Measurements from ENCODE around the gene MOK.

Gene MOK

DNA sequence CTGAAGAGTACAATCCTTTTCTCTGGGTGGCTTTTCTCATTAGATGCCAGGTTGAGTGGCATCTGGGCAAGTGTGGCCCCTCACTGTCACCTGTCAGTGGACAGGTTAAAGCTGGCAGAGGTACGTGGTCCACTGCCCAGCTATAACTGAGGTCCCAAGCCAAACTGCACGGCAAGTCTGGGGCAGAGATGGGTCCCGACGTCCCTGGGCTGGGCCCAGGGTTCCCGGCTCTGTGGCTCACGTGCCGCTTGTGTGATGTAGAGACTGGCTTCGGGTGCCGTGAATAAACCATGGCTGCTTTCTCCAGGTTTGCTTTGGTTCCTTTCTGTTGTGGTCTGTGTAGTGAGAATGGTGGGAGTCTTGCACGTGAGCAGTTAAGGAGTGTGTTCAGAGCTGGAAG is 87.6 kb downstream of the MOK start:
- no peak overlapping the region for H3K4me2 ChIP-seq (ENCODE audit: low read depth, low read length)
- no peak overlapping the region for H3K27ac ChIP-seq (ENCODE audit: low read length)
- H3K9me3 ChIP-seq (replicated peaks; ENCODE audit: insufficient read depth, low read length) = no peaks in the 10 kb centered on the region
- no peaks in the 10 kb centered on the region for H3F3A ChIP-seq (ENCODE audit: insufficient read depth, low read length)
- TF ChIP-seq EZH2phosphoT487 (IDR thresholded peaks at IDR 0.05; ENCODE audit: low read length) (no peak), CTCF (IDR thresholded peaks at IDR 0.05; ENCODE audit: low read length) (no peak), EZH2 (optimal IDR thresholded peaks at IDR 0.05; ENCODE audit: low read depth, low read length) (no peak)
- no peak overlapping the region for H3K4me3 ChIP-seq (ENCODE audit: low read length)
- H3K79me2 ChIP-seq (ENCODE audit: low read length) = no peaks in the 10 kb centered on the region
- no peaks in the 10 kb centered on the region for H3K36me3 ChIP-seq (replicated peaks; ENCODE audit: insufficient read depth, low read length)
- no peaks in the 10 kb centered on the region for H3K4me1 ChIP-seq (ENCODE audit: low read length)
- H3K27me3 ChIP-seq (replicated peaks; ENCODE audit: insufficient read depth, low read length) = no peaks in the 10 kb centered on the region
- DNase-seq = no peak
- no peaks in the 10 kb centered on the region for H4K20me1 ChIP-seq (ENCODE audit: insufficient read depth, low read length)
- H2AFZ ChIP-seq (ENCODE audit: low read length) = no peak overlapping the region
- H3K9me2 ChIP-seq (replicated peaks; ENCODE audit: insufficient read depth, low read length) = no peaks in the 10 kb centered on the region
- no peak overlapping the region for H3K9ac ChIP-seq (ENCODE audit: low read length)

- Histone ChIP-seq H3K79me2 (ENCODE audit: low read length) (no peaks in the 10 kb centered on the region), H3K4me2 (ENCODE audit: low read depth, low read length) (no peak overlapping the region), H3K9me3 (replicated peaks; ENCODE audit: insufficient read depth, low read length) (no peaks in the 10 kb centered on the region), H3K9me2 (replicated peaks; ENCODE audit: insufficient read depth, low read length) (no peaks in the 10 kb centered on the region), H2AFZ (ENCODE audit: low read length) (no peak overlapping the region), H3F3A (ENCODE audit: insufficient read depth, low read length) (no peaks in the 10 kb centered on the region), H3K27me3 (replicated peaks; ENCODE audit: insufficient read depth, low read length) (no peaks in the 10 kb centered on the region), H3K9ac (ENCODE audit: low read length) (no peak overlapping the region), H3K4me1 (ENCODE audit: low read length) (no peaks in the 10 kb centered on the region), H3K27ac (ENCODE audit: low read length) (no peak overlapping the region), H4K20me1 (ENCODE audit: insufficient read depth, low read length) (no peaks in the 10 kb centered on the region), H3K36me3 (replicated peaks; ENCODE audit: insufficient read depth, low read length) (no peaks in the 10 kb centered on the region), H3K4me3 (ENCODE audit: low read length) (no peak overlapping the region)
- TF ChIP-seq EZH2phosphoT487 (IDR thresholded peaks at IDR 0.05; ENCODE audit: low read length) = no peak
- TF ChIP-seq EZH2 (optimal IDR thresholded peaks at IDR 0.05; ENCODE audit: low read depth, low read length) = no peak
- no peak for TF ChIP-seq CTCF (IDR thresholded peaks at IDR 0.05; ENCODE audit: low read length)
- DNase-seq = no peak
Measured at GRCh38 chr14:102215576-102216250, 89.3 kb downstream of the MOK start.

- H3F3A ChIP-seq (ENCODE audit: insufficient read depth, low read length) = no peaks in the 10 kb centered on the region
- H3K27me3 ChIP-seq (replicated peaks; ENCODE audit: insufficient read depth, low read length) = no peaks in the 10 kb centered on the region
- H3K9me2 ChIP-seq (replicated peaks; ENCODE audit: insufficient read depth, low read length) = no peaks in the 10 kb centered on the region
- TF ChIP-seq EZH2 (optimal IDR thresholded peaks at IDR 0.05; ENCODE audit: low read depth, low read length) (no peak), EZH2phosphoT487 (IDR thresholded peaks at IDR 0.05; ENCODE audit: low read length) (no peak), CTCF (IDR thresholded peaks at IDR 0.05; ENCODE audit: low read length) (no peak)
- H3K79me2 ChIP-seq (ENCODE audit: low read length) = no peaks in the 10 kb centered on the region
- H3K36me3 ChIP-seq (replicated peaks; ENCODE audit: insufficient read depth, low read length) = no peaks in the 10 kb centered on the region
- no peak overlapping the region for H3K9ac ChIP-seq (ENCODE audit: low read length)
- no peak overlapping the region for H3K27ac ChIP-seq (ENCODE audit: low read length)
- H4K20me1 ChIP-seq (ENCODE audit: insufficient read depth, low read length) = no peaks in the 10 kb centered on the region
- H3K4me1 ChIP-seq (ENCODE audit: low read length) = no peaks in the 10 kb centered on the region
- H3K4me2 ChIP-seq (ENCODE audit: low read depth, low read length) = no peak overlapping the region
- no peak overlapping the region for H2AFZ ChIP-seq (ENCODE audit: low read length)
- no peak overlapping the region for H3K4me3 ChIP-seq (ENCODE audit: low read length)
- no peak for DNase-seq
- no peaks in the 10 kb centered on the region for H3K9me3 ChIP-seq (replicated peaks; ENCODE audit: insufficient read depth, low read length)
Measured at GRCh38 chr14:102215071-102215470, 89.9 kb downstream of the MOK start.

Data from MM.1S (cell line).